ENCODE data around the gene CREB3L4.

CREB3L4 gene

GRCh38 chr1:153937331-153937730 is 30.4 kb upstream of the CREB3L4 start:
- DNase-seq (ENCODE audit: low read depth): no peak

GRCh38 chr1:153938996-153939395 is 28.7 kb upstream of the CREB3L4 start:
- no peak for DNase-seq (ENCODE audit: low read depth)

- DNase-seq (ENCODE audit: low read depth): no peak
These were observed 28.2 kb upstream of the CREB3L4 start for GRCh38 chr1:153939476-153939875.

GRCh38 chr1:153940756-153941155 is 26.9 kb upstream of the CREB3L4 start:
- DNase-seq (ENCODE audit: low read depth): no peak

- no peak for DNase-seq (ENCODE audit: low read depth)
These were observed 25.6 kb upstream of the CREB3L4 start for GRCh38 chr1:153941826-153942725.

- DNase-seq (ENCODE audit: low read depth): no peak
These were observed 24.7 kb upstream of the CREB3L4 start for GRCh38 chr1:153942766-153943549.

GRCh38 chr1:153944005-153944826 is 23.5 kb upstream of the CREB3L4 start:
- DNase-seq (ENCODE audit: low read depth): no peak

GRCh38 chr1:153944827-153945117 is 22.9 kb upstream of the CREB3L4 start:
- DNase-seq (ENCODE audit: low read depth): no peak

GRCh38 chr1:153945131-153945794 is 22.4 kb upstream of the CREB3L4 start:
- no peak for DNase-seq (ENCODE audit: low read depth)

GRCh38 chr1:153945795-153946621 is 21.7 kb upstream of the CREB3L4 start:
- DNase-seq (ENCODE audit: low read depth): no peak

GRCh38 chr1:153946622-153947241 is 21.0 kb upstream of the CREB3L4 start, which contains the start of gene DENND4B:
DENND4B (minus strand) TSS chr1:153946718; CDS start chr1:153944374, 2,344 bp downstream.
- DNase-seq (ENCODE audit: low read depth): no peak

- no peak for DNase-seq (ENCODE audit: low read depth)
These were observed 16.5 kb upstream of the CREB3L4 start for GRCh38 chr1:153951183-153951582.

GRCh38 chr1:153951801-153952200 is 15.9 kb upstream of the CREB3L4 start:
- DNase-seq (ENCODE audit: low read depth): no peak

- DNase-seq (ENCODE audit: low read depth): no peak
These were observed 13.8 kb upstream of the CREB3L4 start for GRCh38 chr1:153953859-153954365.

- no peak for DNase-seq (ENCODE audit: low read depth)
These were observed 12.9 kb upstream of the CREB3L4 start for GRCh38 chr1:153954826-153955225.

GRCh38 chr1:153956997-153957715 is 10.5 kb upstream of the CREB3L4 start:
- DNase-seq (ENCODE audit: low read depth): no peak

- DNase-seq (ENCODE audit: low read depth): no peak
These were observed 10.0 kb upstream of the CREB3L4 start for GRCh38 chr1:153957744-153958110.

GRCh38 chr1:153958111-153958960 is 9.4 kb upstream of the CREB3L4 start, which contains the start of gene CRTC2:
CRTC2 (minus strand) TSS chr1:153958612; CDS start chr1:153958497, 115 bp downstream.
- DNase-seq (ENCODE audit: low read depth): peak; percentile 85

GRCh38 chr1:153958961-153959260 is 8.8 kb upstream of the CREB3L4 start:
- DNase-seq (ENCODE audit: low read depth): no peak

Data from HS-27A (cell line).